OCI-M2 (cell line): ENCODE data around the gene URAD.
"Not testable (repeated sequence)": the region's sequence is repeated elsewhere in the genome, so short reads cannot be mapped to it uniquely, and the experiment has no call there.

ENCODE experiments used
- DNase-seq: peaks from one replicate; lab custom pipeline; 2025; ENCODE audit not compliant: unreplicated experiment; lab: John Stamatoyannopoulos, UW

URAD gene

DNA sequence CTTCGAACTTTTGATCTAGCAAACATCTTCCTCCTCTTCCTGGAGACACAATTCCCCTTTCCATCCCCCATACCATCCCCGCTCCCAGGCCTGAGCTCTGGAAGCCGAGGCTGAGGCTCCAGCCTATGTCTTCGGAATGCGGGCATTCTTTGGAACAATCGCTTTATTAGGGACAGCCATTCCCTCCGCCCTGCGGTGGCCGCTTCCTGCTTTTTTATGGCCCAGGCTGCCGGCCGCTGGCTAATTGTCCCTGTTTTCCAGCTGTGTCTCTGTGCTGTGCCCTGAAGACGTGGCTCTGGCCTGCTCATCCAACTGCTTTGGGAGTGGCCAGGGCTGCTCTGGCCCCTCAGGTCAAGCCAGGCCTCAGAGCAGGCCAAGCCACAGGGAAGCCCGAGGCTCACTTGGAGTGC is 17.3 kb downstream of the URAD start:
- no peak for DNase-seq

DNA sequence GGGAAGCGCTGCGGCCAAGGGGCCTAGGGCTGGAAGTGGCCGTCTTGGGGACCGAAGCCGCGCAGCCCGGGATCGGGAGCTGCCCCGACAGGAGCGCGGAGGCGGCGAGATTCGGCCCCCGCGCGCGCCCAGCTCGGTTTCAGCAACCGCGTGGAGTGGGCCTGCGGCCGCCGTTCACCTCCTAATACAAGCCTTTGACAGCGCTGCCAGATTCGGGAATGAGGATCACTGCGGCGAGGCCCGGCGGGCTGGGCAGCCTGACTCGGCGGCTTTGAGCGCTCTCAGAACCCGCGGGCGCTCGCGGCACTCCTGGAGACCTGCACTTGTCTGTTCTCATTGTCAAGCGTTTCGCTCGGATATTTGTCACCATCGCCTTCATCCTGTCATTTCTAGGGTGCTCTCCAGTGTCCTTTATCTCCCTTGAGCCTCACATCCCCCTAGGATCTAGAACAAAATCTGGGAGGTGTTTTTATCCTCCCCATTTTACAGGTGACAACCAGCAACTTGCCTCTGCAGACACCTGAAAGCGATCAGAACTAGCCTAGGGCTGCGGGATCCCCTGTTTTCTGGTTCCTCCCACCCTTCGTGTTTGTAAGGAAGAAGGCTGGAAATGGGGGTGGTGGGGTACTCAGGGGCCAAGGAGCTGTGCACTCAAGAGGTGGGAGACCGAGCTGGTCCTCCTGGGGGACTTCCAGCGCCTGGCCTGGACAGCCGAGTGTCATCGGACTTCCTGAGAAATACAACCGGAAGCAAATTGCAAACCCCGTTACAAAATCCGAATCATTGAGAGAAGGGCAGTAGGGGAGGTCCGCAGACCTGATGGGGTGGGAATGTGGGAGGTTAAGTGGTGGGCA is 17.9 kb downstream of the URAD start:
- no peak for DNase-seq

DNA sequence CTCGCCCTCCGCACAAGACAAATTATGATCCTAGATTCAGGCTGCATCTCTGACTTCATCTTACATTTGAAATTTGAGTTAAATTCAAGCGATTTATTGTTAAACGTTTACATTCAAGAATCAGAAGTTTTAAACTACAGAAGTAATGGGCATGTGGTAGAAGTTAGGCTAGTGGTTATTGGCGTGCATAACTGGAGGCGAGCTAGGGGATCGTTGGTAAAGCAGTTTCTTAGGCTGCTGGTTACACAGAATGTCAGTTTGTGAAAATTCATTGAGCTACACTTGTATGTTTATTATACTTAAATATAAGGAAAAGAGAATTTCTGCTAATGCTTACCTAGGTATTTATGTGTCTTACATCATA is 18.6 kb downstream of the URAD start:
- no peak for DNase-seq

DNA sequence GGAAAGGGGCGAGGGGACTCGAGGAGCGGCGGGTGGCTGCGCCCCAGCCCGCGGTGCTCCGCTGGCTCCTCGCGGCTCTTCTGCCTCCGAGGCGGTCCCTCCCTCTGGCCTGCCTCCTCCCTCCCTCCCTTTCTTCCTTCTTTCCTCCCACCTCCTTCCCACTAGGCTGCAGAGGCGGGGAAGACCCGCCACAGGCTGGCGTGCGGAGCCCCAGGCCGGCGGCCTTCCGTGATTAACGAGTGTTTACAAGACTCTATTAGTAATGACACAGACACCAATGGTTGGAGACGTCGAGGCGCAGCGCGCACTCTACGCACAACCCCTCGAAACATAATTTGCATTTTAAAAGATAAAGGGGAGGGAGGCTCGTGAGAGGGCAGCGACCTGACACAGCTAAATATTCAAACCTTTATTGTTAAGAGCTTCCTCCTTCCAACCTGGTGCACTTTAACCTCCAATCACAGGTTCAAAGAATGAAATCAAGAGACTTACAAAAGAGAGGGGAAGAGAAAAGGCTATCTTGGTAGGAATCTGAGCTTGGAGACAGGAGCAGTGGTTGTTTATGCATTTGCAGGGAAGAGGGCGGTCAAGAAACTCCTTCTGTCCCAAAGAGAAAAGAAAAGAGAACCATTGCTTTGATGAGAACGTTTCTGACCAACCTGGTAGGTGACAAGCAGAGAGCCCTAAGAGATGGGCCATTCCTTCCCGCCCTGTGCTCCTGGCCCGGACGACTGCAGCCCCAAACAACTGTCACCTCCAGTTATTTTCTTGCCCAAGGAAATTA is 19.2 kb downstream of the URAD start, which contains the start of gene CDX2:
Gene CDX2, minus strand, starts transcription at position 234 of the 784 bp plus-strand sequence. CDS start 309 bp downstream, outside the sequence.
- no peak for DNase-seq

DNA sequence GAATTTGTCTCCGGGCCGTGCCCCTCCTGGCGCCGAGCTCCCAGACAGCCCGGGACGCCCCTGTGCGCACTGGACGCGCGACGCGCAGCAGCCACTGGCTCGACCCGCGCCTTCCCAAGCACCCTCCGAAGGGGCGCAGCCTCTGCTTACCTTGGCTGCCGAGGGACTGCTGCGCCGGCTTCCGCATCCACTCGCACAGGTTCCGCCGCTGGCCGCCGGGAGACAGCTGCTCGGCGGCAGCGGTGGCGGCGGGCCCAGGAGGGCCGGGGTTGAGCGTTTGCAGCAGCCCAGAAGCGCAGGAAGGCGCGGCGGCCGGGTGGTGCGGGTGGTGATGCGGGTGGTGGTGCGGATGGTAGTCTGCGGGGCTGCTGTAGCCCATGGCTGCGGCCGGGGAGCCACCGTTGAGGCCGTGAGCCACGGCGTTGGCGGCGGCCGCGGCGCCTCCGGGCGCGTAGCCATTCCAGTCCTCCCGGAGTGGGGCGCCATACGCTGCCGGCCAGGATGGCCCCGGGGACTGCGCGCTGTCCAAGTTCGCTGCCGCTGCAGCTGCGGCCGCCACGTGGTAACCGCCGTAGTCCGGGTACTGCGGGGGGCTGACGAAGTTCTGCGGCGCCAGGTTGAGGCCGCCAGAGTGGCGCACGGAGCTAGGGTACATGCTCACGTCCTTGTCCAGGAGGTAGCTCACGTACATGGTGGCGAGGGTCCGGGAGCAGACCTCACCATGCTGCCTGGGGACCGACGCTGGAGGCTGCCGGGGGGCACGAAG is 20.0 kb downstream of the URAD start:
- DNase-seq = no peak

DNA sequence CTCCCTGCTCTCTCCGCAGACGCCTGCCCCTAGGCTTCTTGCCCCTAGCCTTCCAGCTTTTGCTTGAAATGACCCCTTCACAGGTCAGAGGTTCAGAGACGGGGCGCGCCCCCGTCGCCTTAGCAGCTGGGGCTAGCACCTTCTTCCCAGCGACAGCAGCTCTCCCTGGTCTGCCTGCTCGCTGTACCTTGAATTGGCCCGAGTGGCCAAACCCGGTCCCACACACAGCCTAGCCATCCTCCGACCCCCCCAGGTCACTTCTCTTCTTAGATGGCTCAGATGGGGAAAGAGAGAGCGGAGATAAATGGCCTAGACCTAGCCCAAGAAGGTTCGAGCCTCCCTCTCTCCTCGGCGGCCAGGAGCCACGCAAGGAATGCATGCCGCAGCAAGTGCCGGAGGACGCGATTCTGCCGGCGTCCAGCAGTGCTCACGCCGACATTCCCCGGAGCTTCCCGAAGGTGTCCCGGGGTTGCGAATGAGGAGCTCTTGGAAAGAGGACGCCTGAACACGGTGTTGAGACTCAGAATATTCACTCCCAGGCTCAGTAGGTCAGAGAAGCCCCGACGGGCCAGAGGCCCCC is 20.7 kb downstream of the URAD start:
- no peak for DNase-seq

DNA sequence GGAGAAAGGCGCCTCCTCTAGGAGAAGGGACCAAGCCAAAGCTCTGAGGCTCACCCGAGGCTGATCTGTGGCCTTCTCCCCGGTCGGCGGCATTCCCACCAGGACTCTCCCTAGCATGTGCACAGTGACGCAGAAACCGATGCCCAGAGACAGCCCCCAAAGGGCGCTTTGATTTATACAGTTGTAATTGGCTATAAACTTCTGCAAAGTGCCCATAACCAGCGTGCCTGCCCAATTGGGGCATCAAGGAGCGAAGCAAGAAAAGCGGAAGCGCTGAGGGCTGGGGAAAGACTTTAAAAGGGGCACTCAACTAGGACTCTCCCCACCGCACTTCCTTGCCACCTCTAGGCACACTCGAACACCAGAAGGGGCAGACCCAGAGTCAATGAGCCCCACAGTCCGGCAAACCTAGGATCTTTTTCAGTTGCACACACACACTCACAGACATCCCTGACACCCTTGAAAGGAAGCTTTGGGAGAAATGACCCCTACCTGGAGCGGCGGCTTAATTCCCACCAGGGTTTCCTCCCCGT is 21.2 kb downstream of the URAD start:
- no peak for DNase-seq

DNA sequence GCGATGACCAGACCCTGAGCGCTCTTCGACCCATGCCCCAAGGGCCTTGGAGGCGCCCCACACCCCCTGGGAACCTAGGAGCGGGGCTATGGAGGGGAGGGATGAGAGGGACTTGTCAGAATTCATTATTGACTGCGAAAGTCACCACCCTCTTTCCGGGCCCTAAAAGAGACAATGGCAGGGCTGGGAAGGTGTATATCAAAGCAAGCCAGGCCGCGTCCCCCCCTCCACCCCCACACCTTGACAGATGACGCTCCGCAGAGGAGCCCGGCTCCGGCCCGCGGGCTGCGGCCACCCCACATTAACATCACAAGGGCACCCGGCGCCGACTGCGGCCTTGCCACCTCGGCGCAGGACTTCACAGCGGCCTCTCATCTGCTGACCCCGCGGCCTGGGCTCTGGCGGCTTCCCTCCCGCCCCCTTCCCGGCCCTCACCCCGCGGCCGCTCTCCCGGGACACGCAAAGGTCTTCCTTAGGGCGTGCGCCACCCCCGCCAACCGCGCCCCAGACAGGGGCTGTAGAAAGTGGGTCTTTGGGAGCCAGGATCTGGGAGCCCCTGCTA is 21.8 kb downstream of the URAD start:
- DNase-seq = no peak

DNA sequence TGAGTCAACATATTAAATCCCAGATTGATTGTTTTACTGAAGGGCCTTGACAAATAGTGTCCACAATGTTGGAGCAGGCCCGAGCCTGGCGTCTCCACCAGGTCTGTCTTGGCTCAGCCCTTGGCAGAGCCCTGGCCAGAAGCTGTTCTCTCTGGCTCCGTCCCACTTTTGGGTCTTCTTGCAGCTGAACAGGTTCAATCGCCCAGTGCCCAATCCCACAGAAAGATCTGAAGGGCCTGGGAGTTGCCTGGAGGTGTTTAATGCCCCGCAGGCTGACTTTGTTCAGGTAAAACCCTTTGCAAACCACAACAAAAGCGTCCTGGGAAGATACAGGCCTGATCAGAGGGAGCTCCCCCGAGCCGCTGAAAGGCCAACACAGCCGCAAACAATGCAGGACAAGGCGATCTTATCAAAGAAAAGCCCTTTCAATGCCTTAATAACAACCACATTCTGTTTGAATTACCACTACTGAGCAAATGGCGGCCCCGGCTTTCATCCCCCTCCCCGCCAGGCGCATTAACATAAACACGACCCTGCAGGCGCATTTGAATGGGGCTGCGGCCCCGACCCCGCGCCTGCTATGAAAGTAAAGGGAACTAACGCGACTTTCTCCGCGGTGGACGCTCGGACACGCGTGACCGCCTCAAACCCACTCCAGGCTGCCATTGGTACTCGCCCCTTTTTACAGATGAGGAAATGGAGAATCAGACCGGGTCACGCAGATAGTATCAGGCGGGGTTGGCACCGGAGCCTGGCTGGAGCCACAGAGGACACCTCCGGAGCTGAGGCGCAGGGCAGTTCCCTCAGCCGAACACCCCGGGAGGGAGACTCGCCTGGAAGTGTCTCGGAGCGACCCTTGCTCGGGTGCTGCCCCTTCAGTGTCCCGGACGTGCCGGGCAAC is 22.5 kb downstream of the URAD start:
- no peak for DNase-seq

DNA sequence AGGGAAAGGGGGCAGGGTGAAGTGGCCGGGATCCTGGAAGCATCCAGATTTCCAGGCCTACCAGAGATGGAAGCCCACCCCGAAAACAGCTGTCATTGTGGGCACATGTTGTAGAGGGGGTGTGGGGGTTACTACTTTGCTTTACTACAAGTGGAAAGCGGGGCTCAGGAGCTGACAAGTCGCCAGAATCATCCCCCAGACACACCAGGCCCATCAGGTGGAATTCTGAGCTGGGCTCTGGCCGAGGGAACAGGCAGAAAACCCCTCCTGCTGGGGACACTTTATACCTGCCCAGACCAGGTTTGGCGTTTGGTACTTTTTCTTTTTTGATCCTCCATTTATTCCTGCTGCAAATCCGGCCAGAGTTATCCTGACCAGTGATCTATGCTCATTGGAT is 23.2 kb downstream of the URAD start:
- no peak for DNase-seq

DNA sequence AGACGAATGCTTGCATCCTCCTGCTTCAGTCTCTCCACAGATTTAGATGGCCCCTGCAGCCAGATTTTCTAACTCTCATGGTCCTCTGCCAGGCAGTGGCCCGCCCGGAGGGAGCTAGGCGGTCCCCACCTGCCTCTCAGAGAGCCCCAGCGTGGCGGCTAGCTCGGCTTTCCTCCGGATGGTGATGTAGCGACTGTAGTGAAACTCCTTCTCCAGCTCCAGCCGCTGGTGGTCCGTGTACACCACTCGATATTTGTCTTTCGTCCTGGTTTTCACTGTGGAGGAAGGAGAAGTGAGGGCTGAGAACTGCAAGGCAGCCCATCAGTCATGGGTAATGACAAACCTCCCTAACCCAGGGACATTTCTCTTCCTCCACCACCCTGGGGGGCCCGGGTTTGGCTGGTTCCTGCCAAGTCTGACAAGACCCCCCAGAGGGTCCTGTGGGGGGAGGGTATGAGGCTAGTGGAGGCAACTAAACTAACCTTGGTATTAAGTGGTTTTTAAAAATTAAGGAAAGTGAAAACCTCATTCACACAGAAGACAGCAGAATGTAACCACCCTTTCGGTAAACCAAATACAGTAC is 23.7 kb downstream of the URAD start:
- no peak for DNase-seq

DNA sequence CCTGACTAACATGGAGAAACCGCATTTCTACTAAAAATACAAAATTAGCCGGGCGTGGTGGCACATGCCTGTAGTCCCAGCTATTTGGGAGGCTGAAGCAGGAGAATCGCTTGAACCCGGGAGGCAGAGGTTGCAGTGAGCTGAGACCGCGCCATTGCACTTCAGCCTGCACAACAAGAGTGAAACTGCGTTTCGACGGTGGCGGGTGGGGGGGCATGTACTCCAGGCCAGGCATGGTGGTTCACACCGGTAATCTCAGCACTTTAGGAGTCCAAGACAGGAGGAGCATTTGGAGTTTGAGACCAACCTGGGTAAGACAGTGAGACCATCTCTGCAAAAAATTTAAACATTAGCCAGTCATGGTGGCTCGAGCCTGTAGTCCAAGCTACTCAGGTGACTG is 24.3 kb downstream of the URAD start:
- not testable (repeated sequence) for DNase-seq

DNA sequence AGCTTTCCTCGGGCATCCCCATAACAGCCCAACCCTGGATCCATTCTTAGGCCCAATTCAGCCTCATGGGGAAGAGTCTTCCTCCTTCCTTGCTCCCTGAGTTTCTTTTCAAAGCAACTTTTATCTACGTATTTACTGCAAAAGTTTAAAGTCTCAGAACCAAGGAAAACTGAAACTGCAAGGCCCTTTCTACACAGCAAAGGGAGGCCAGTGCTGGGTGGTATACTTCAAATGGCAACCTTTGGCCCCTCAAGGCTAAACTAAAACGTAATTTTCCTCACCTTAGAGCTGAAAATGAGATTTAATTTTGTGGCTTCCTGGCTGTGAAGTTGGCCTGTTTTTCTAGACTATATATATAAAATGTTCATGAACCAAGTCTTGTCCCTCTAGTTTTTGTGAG is 25.0 kb downstream of the URAD start:
- no peak for DNase-seq

DNA sequence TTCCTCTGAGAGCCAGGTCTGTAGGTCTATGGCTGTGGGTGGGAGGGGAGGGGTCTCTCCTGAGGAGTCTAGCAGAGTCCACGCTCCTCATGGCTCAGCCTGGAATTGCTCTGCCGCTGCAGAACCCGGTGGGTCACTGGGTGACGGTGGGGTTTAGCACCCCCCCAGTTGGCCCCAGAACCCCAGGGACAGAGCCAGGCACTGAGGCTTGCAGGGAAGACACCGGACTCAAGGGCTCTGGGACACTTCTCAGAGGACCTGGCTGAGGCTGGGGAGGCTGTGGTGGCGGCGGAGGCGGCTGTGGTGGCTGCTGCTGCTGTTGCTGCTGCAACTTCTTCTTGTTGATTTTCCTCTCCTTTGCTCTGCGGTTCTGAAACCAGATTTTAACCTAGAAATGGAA is 25.5 kb downstream of the URAD start:
- no peak for DNase-seq

DNA sequence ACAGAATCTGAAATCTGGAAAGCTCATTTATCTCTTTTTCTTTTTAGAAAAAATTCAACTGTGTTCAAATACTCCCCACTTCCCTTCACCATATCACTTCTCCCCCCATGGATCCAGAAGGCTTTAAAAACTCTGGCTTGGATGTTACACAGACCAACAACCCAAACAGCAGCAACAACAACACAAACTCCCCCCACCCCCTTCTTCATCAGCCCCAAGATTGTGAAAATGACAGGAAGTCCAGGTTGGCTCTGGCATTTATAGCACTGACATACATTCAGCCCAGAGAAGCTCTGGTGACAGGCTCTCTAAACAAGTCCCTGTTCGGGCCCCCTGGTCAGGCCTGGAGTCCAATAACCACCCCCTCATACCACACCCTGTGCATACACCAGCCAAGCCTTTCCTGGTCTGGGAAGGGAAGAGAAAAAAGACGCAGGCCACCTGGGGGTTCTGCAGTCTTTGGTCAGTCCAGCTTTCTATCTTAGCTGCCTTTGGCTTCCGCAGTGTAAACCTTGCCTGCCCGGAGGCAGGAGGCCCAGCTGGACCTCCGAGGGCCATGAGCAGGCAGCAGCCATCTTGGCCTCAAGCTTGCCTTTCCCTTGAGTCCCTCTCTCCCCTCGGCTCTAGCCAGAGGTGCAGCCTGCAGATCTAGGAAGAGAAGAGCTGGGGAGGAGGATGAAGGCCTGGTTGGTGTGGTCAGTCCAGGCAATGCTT is 26.2 kb downstream of the URAD start:
- no peak for DNase-seq

DNA sequence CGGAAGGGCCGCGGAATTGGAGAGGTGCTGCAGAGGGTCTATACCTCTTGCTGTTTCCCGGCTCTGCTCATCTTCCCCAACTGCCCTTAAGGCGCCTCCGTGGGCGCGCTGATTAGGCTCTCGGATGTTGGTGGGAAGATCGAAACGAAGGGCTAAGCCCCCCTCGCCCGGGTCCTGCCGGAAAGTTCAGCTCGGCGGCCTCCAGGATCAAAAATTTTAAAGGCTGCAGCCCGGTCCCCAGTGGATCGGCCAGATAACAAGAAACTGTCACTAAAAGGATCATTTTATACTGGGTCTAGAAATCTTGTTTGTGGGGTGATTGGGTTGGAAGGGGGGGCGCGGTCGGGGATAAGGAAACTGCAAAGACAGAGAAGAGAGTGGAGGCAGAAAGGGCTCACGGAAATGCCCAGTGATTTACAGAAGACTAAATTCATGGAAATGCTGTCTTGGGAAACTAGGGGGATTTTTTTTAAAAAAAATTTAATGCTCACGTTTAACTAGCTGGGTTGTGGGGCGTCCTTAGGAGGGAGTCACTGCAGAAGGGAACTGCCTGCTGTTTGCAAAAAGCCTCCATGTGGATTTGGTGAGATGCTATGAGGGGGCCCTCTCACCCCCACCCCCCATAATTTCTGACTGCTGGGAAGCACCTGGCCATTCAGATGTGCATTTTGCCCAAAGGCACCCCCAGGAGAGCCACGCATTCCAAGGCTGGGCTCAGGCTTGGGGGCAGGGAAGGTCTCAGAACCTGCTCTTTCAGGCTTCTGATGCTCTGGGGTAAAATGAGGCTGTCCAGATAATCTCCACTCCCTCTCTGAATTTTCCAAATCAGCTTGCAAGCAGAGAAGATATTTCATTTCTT is 27.0 kb downstream of the URAD start:
- DNase-seq = no peak

DNA sequence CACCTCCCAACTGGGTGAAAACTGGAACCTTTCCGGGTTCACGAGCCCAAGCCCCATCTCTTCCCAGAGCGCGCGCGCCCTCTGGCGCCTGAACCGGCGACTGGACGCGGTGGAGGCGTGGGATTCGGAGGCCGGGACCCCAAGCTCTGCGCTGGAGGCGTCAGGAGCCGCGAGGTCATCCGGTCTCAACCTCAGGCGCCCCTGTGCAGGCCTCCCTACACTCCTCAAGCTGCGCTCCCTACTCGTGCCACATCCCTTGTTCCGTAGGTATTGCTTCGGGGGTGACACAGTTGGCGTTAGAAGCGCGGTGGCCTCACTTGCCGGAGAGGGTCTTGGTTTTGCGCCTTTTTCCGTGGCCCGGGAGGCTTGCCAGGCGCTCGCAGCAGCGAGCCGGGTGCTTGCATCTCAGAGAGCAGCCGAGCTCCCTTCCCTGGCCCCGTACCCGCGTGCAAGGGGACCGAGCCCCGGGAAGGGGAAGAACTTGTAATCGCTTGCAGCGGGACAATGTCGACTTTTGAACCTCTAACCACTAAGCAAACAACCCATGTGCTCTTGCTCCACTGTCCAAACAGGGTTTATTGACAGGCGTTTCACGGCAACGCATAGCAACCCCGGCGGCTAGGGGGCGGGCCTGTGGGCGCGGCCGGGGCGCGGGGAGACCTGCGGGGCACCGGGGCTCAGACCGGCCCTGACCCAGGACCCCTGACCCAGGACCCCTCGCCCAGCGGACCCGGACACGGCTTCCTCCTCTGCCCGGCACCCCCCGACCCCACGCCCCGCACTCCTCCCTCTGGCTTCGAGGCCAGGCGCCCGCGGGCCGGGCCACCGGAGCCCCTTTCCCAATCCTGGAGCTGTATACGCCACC is 27.9 kb downstream of the URAD start:
- DNase-seq = no peak
